ENCODE data around the gene TMC7. TPM values are rescaled to one million over a fixed set of nuclear protein-coding genes. Genes with fewer than 3 reads are reported as not detected.

The TMC7 gene
- total RNA-seq, 1 donor from 2014 or later, result 10.0 TPM

- intact Hi-C loops (cut with DNase I), result no loop called here
- DNase-seq (ENCODE audit: low spot score in 2 of 2), result no peak
Measured at GRCh38 chr16:19106625-19107020, 122.9 kb downstream of the TMC7 start.

GRCh38 chr16:19108409-19109287, 124.9 kb downstream of the TMC7 start:
- Histone ChIP-seq H3K27me3 (no peaks in the 10 kb centered on the region), H3K4me1 (no peaks in the 10 kb centered on the region), H3K36me3 (no peaks in the 10 kb centered on the region), H3K4me3 (no peak overlapping the region), H3K9me3 (no peaks in the 10 kb centered on the region), H3K27ac (no peak overlapping the region)
- TF ChIP-seq, protein P1, sequence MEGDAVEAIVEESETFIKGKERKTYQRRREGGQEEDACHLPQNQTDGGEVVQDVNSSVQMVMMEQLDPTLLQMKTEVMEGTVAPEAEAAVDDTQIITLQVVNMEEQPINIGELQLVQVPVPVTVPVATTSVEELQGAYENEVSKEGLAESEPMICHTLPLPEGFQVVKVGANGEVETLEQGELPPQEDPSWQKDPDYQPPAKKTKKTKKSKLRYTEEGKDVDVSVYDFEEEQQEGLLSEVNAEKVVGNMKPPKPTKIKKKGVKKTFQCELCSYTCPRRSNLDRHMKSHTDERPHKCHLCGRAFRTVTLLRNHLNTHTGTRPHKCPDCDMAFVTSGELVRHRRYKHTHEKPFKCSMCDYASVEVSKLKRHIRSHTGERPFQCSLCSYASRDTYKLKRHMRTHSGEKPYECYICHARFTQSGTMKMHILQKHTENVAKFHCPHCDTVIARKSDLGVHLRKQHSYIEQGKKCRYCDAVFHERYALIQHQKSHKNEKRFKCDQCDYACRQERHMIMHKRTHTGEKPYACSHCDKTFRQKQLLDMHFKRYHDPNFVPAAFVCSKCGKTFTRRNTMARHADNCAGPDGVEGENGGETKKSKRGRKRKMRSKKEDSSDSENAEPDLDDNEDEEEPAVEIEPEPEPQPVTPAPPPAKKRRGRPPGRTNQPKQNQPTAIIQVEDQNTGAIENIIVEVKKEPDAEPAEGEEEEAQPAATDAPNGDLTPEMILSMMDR (IDR thresholded peaks at IDR 0.05), result no peak
- no peak for DNase-seq (ENCODE audit: low spot score in 2 of 2)
- intact Hi-C loops (cut with DNase I), result no loop called here

More at GRCh38 chr16:19106625-19107020, 122.9 kb downstream of the TMC7 start:
- Histone ChIP-seq H3K27me3 (no peaks in the 10 kb centered on the region), H3K36me3 (no peaks in the 10 kb centered on the region), H3K27ac (no peak overlapping the region), H3K4me1 (no peaks in the 10 kb centered on the region), H3K4me3 (no peak overlapping the region), H3K9me3 (no peaks in the 10 kb centered on the region)
- TF ChIP-seq, protein P1 (IDR thresholded peaks at IDR 0.05), result no peak

DNA sequence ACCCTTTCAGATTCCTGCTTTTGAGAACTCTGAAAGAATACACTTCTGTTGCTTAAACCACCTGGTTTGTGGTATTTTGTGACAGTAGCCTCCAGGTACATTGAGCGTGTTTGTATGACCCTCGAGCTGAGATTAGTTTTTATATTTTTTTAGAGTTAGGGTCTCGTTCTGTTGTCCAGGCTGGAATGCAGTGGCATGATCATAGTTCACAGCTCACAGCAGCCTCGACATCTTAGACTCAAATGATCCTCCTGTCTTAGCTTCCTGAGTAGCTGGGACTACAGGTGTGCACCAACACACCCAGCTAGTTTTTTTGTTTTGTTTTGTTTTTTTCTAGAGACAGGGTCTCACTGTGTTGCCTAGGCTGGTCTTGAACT, 125.5 kb downstream of the TMC7 start:
- no peaks in the 10 kb centered on the region for H3K27me3 ChIP-seq
- intact Hi-C loops (cut with DNase I), result no loop called here

GRCh38 chr16:19110537-19111360, 127.0 kb downstream of the TMC7 start:
- H3K4me1 ChIP-seq, result peaks cover 9 to 11% of the 10 kb centered on the region in 2 donors
- H3K4me3 ChIP-seq, result no peak overlapping the region
- intact Hi-C loops (cut with DNase I), result no loop called here
- H3K27ac ChIP-seq, result no peak overlapping the region
- peaks cover 6 to 10% of the 10 kb centered on the region in 2 donors for H3K36me3 ChIP-seq
- TF ChIP-seq, protein P1 (IDR thresholded peaks at IDR 0.05), result no peak
- DNase-seq (ENCODE audit: low spot score in 2 of 2), result no peak
- H3K9me3 ChIP-seq, result no peaks in the 10 kb centered on the region
- no peaks in the 10 kb centered on the region for H3K27me3 ChIP-seq

More for the DNA sequence above, 125.5 kb downstream of the TMC7 start:
- TF ChIP-seq, protein P1 (IDR thresholded peaks at IDR 0.05), result no peak
- H3K4me1 ChIP-seq, result no peaks in the 10 kb centered on the region
- no peaks in the 10 kb centered on the region for H3K9me3 ChIP-seq
- no peak overlapping the region for H3K27ac ChIP-seq
- no peaks in the 10 kb centered on the region for H3K36me3 ChIP-seq
- no peak for DNase-seq (ENCODE audit: low spot score in 2 of 2)
- H3K4me3 ChIP-seq, result no peak overlapping the region

DNA sequence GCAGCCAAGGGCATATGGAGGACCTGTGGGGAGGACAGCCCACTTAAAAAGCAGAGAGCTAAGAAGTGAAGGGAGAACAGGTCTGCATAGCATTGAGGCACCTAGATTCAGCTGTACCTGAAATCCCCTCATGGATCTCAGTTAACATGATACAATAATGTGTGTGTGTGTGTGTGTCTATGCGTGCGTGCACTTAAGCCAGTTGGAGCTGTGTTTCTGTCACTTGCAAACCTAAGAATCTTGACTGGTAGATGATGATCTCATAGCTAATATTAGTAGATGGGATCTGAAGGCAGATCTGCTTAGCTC, 128.3 kb downstream of the TMC7 start:
- peak overlapping the region in 1 of 2 donors; percentile 99 for H3K27ac ChIP-seq
- H3K9me3 ChIP-seq, result no peaks in the 10 kb centered on the region
- no peak for DNase-seq (ENCODE audit: low spot score in 2 of 2)
- H3K36me3 ChIP-seq, result peaks cover 9 to 17% of the 10 kb centered on the region in 2 donors
- peaks cover 10 to 24% of the 10 kb centered on the region in 2 donors for H3K4me1 ChIP-seq
- TF ChIP-seq, protein P1 (IDR thresholded peaks at IDR 0.05), result no peak
- H3K27me3 ChIP-seq, result no peaks in the 10 kb centered on the region
- intact Hi-C loops (cut with DNase I), result no loop called here
- no peak overlapping the region for H3K4me3 ChIP-seq

Other genes with a start within 250 kb of the TMC7 start
- 540 TPM for gene RPS15A, start 193.6 kb upstream of the TMC7 start, total RNA-seq
- 71.6 TPM for gene ARL6IP1, start 182.4 kb upstream of the TMC7 start, total RNA-seq
- gene SMG1, start 57.5 kb upstream of the TMC7 start, total RNA-seq, result 48.3 TPM
- gene COQ7, start 83.7 kb downstream of the TMC7 start, total RNA-seq, result 3.1 TPM
- 94.5 TPM for gene ITPRIPL2, start 130.0 kb downstream of the TMC7 start, total RNA-seq
- 2.4 TPM for gene SYT17, start 184.3 kb downstream of the TMC7 start, total RNA-seq

Measured in ascending aorta (tissue), 2 donors.